HG03571 (cell line): ENCODE measurements around the gene RPL36A.

ENCODE experiments used
- ATAC-seq: cut with Tn5 transposase; IDR thresholded peaks from one replicate; pipeline ENCODE4 v1.9.1; 2021; ENCODE audit not compliant: unreplicated experiment

Gene RPL36A

GRCh38 chrX:101391831-101392230 is 1.0 kb downstream of the RPL36A start:
- ATAC-seq: no peak

- ATAC-seq: no peak
These were observed 2.9 kb downstream of the RPL36A start for GRCh38 chrX:101393530-101394305.

GRCh38 chrX:101394372-101394771 is 3.6 kb downstream of the RPL36A start:
- no peak for ATAC-seq

- ATAC-seq: no peak
These were observed 5.0 kb downstream of the RPL36A start for GRCh38 chrX:101395789-101396188.

GRCh38 chrX:101397779-101398178 is 7.0 kb downstream of the RPL36A start:
- no peak for ATAC-seq

GRCh38 chrX:101398694-101399093 is 7.9 kb downstream of the RPL36A start:
- no peak for ATAC-seq

- no peak for ATAC-seq
These were observed 9.0 kb downstream of the RPL36A start for GRCh38 chrX:101399825-101400224.

- no peak for ATAC-seq
These were observed 16.4 kb downstream of the RPL36A start for GRCh38 chrX:101407167-101407747.

GRCh38 chrX:101407748-101408531 is 17.1 kb downstream of the RPL36A start, which contains the start of the genes GLA and HNRNPH2:
GLA (minus strand) TSS chrX:101407925; CDS start chrX:101407903, 22 bp downstream.
HNRNPH2 (plus strand) TSS chrX:101408222; CDS start chrX:101411989, 3,767 bp downstream.
- peak; percentile 95 for ATAC-seq

GRCh38 chrX:101408532-101408841 is 17.7 kb downstream of the RPL36A start:
- ATAC-seq: no peak

GRCh38 chrX:101409043-101409442 is 18.2 kb downstream of the RPL36A start:
- no peak for ATAC-seq

- ATAC-seq: no peak
These were observed 19.6 kb downstream of the RPL36A start for GRCh38 chrX:101410461-101410860.

- ATAC-seq: no peak
These were observed 21.2 kb downstream of the RPL36A start for GRCh38 chrX:101411984-101412383.

- ATAC-seq: peak; percentile 70
These were observed 24.7 kb downstream of the RPL36A start for GRCh38 chrX:101415180-101416145.

GRCh38 chrX:101416691-101417090 is 25.9 kb downstream of the RPL36A start:
- ATAC-seq: no peak

- no peak for ATAC-seq
These were observed 26.4 kb downstream of the RPL36A start for GRCh38 chrX:101417190-101417589.

- ATAC-seq: no peak
These were observed 27.4 kb downstream of the RPL36A start for GRCh38 chrX:101417981-101418841.

GRCh38 chrX:101419489-101419888 is 28.7 kb downstream of the RPL36A start:
- ATAC-seq: no peak

- ATAC-seq: no peak
These were observed 37.1 kb downstream of the RPL36A start for GRCh38 chrX:101427954-101428353.

GRCh38 chrX:101429934-101430333 is 39.1 kb downstream of the RPL36A start:
- ATAC-seq: no peak
